NCI-H2196 (cell line): ENCODE results near the gene ZNF25.
"Not testable (repeated sequence)": the region's sequence is repeated elsewhere in the genome, so short reads cannot be mapped to it uniquely, and the experiment has no call there.

ENCODE experiments used
- DNase-seq: peaks from one replicate; lab custom pipeline; 2025; ENCODE audit not compliant: unreplicated experiment; lab: John Stamatoyannopoulos, UW

Gene ZNF25

DNA sequence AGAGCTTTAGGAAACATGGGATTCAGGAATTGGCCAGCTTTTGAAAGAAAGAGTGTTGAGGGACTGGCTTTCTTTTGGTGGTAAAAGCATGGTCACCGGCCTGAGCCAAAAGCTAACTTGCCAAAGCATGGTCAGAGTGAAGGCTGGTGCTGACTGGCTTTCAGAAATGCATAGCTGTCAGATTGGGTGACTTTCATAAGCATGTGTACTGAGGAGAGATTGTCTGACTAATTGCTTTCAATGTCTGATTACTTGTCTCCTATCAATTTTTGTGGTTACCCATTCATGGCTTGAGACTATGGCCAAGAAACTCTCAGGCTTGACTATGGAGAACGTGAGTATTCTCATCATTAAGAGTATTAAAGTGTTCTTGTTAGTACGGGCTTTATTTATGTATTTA is 28.2 kb downstream of the ZNF25 start:
- DNase-seq, result no peak

DNA sequence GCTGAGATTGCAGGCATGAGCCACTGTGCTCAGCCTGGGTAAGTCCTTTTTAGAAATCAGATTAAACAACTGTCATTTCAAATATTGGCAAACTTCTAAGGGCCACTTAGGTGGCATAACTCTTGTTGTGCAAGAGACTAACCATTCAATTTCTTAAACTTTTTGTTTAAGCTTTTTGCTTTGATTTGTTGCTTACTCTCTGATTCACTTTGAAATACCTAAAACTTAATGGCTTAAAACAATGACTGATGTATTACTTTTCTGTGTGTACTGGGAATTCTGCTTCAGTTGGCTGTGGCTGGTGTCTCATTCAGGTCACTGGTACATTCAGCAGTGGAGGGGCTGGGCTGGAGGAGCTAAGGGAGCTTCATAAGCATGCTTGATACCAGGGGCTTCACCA is 28.9 kb downstream of the ZNF25 start:
- DNase-seq, result no peak

DNA sequence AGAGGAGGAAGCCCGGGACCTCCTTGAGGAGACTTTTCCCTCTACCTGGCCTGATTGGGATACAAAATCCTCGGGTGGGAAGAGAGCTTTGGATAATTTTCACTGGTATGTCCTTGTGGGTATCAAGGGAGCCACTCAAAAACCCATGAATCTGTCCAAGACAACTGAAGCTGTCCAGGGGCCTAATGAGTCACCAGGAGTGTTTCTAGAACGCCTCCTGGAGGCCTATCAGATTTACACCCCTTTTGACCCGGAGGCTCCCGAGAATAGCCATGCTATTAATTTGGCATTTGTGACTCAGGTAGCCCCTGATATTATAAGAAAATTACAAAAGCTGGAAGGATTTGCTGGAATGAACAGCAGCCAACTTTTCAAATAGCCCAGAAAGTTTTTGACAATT is 38.6 kb downstream of the ZNF25 start:
- no peak for DNase-seq

- DNase-seq, result no peak
These were observed 41.7 kb downstream of the ZNF25 start for GRCh38 chr10:37934791-37935190.

DNA sequence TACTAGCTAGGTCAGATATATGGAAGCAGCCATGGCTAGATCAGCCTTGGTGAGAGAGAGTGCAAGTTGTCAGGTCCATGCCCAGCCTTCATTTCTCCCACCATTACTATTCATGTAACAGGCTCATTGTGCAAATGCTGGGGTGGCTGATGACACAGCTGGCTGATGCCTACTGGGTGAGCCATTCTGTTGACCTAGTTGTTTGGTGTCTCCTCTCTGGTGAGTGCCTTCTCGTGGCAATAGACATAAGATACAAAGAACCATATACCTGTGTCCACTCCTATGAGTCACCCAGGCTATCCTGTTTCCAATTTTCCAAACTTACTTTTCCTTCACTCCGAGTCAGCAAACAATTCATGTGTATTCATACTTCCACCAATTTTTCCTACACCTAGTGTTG is 46.0 kb downstream of the ZNF25 start:
- DNase-seq, result no peak

DNA sequence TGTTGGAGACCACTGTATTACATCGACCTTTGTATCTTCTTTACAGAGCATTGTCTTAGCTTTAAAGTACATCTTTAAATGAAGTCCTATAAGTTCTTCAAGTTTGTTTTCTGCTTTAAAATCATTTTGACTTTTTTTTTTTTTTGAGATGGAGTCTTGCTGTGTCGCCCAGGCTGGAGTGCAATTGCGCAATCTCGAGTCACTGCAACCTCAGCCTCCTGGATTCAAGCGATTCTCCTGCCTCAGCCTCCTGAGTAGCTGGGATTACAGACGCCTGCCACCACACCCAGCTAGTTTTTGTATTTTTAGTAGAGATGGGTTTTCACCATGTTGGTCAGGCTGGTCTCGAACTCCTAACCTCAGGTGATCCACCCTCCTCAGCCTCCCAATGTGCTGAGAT is 68.3 kb downstream of the ZNF25 start:
- not testable (repeated sequence) for DNase-seq

DNA sequence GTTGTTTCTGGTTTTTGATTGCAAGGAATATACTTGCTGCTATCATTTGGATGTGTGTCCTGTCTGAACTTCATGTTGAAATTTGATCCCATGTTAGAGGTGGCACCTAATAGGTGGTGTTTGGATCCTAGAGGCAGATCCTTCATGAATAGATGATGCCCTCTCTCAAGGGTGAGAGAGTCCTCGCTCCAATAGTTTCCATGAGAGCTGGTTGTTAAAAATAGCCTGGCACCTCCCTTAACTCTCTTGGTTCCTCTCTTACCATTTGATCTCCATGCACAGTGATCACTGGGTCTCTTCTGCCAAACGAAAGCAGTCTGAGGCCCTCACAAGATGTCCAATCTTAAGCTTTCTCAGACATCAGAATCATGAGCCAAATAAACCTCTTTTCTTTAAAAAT is 70.1 kb downstream of the ZNF25 start:
- no peak for DNase-seq
